ENCODE results near the gene RNF181. TPM values are rescaled to one million over a fixed set of nuclear protein-coding genes. Genes with fewer than 3 reads are reported as not detected.

RNF181 gene
- total and polyA plus RNA-seq, 2 of the 13 experiments (the other 11 are each of a cell fraction or from before 2014, with no cell fraction given) = 224 to 578 TPM

DNA sequence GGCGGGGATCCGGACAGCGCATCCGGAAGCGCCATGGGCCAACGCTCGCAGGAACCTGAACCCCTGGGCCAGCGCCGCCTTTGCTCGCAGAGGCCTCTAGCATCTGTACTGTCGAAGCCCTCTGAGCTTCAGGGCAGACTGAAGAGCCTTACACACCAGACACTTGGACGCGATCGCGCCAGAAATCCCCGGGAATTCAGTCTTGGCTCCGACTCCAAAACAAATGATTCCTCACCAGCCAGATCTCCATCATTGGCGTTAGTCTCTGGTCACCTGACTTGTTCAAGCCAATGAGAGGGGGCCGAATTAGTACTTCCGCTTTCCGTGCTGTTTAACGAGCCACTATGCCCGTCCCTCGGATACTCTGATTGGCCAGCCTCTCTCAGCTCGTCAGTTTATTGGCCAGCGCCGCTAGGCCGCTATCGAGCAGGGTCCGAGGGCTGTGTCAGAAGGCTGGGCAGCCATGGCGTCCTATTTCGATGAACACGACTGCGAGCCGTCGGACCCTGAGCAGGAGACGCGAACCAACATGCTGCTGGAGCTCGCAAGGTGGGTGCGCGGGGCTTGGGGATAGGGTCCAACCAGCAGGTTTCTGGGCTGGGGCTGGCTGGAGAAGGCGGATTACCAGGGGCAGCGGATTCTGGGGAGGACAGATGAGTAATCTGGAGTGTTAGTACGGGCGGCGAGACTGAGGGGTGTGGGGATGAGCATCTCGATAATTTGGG, at the start of gene RNF181 (continued):
- TF ChIP-seq ZNF121 (CRISPR knock-in tag; IDR thresholded peaks at IDR 0.05) = 0 out of 2 replicates have a peak, but pooled peaks have one; percentile 7
- TF ChIP-seq, protein P1, sequence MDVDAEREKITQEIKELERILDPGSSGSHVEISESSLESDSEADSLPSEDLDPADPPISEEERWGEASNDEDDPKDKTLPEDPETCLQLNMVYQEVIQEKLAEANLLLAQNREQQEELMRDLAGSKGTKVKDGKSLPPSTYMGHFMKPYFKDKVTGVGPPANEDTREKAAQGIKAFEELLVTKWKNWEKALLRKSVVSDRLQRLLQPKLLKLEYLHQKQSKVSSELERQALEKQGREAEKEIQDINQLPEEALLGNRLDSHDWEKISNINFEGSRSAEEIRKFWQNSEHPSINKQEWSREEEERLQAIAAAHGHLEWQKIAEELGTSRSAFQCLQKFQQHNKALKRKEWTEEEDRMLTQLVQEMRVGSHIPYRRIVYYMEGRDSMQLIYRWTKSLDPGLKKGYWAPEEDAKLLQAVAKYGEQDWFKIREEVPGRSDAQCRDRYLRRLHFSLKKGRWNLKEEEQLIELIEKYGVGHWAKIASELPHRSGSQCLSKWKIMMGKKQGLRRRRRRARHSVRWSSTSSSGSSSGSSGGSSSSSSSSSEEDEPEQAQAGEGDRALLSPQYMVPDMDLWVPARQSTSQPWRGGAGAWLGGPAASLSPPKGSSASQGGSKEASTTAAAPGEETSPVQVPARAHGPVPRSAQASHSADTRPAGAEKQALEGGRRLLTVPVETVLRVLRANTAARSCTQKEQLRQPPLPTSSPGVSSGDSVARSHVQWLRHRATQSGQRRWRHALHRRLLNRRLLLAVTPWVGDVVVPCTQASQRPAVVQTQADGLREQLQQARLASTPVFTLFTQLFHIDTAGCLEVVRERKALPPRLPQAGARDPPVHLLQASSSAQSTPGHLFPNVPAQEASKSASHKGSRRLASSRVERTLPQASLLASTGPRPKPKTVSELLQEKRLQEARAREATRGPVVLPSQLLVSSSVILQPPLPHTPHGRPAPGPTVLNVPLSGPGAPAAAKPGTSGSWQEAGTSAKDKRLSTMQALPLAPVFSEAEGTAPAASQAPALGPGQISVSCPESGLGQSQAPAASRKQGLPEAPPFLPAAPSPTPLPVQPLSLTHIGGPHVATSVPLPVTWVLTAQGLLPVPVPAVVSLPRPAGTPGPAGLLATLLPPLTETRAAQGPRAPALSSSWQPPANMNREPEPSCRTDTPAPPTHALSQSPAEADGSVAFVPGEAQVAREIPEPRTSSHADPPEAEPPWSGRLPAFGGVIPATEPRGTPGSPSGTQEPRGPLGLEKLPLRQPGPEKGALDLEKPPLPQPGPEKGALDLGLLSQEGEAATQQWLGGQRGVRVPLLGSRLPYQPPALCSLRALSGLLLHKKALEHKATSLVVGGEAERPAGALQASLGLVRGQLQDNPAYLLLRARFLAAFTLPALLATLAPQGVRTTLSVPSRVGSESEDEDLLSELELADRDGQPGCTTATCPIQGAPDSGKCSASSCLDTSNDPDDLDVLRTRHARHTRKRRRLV (CRISPR knock-in tag; IDR thresholded peaks at IDR 0.05) = no peak; the same call in 1 of the 2 replicates
- peak; percentile 89 for TF ChIP-seq ZFX (CRISPR knock-in tag; IDR thresholded peaks at IDR 0.05; ENCODE audit: low read depth)
- TF ChIP-seq FOSL2 (CRISPR knock-in tag; IDR thresholded peaks at IDR 0.05) = peak; percentile 31
- TF ChIP-seq, protein P2, sequence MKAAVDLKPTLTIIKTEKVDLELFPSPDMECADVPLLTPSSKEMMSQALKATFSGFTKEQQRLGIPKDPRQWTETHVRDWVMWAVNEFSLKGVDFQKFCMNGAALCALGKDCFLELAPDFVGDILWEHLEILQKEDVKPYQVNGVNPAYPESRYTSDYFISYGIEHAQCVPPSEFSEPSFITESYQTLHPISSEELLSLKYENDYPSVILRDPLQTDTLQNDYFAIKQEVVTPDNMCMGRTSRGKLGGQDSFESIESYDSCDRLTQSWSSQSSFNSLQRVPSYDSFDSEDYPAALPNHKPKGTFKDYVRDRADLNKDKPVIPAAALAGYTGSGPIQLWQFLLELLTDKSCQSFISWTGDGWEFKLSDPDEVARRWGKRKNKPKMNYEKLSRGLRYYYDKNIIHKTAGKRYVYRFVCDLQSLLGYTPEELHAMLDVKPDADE (CRISPR knock-in tag; IDR thresholded peaks at IDR 0.05) = no peak; the same call in 1 of the 2 replicates
- TF ChIP-seq ZNF616 (CRISPR knock-in tag; IDR thresholded peaks at IDR 0.05; ENCODE audit: low read depth) = no peak; the same call in 1 of the 2 replicates
- TF ChIP-seq POLR2AphosphoS5 (IDR thresholded peaks at IDR 0.05; ENCODE audit: low read depth, low read length) = peak; percentile 97
- no peak; the same call in 1 of the 2 replicates for TF ChIP-seq ZNF34 (CRISPR knock-in tag; IDR thresholded peaks at IDR 0.05; ENCODE audit: borderline replicate concordance)
- TF ChIP-seq, protein P3, sequence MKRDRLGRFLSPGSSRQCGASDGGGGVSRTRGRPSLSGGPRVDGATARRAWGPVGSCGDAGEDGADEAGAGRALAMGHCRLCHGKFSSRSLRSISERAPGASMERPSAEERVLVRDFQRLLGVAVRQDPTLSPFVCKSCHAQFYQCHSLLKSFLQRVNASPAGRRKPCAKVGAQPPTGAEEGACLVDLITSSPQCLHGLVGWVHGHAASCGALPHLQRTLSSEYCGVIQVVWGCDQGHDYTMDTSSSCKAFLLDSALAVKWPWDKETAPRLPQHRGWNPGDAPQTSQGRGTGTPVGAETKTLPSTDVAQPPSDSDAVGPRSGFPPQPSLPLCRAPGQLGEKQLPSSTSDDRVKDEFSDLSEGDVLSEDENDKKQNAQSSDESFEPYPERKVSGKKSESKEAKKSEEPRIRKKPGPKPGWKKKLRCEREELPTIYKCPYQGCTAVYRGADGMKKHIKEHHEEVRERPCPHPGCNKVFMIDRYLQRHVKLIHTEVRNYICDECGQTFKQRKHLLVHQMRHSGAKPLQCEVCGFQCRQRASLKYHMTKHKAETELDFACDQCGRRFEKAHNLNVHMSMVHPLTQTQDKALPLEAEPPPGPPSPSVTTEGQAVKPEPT (CRISPR knock-in tag; IDR thresholded peaks at IDR 0.05; ENCODE audit: low read depth) = peak; percentile 93
- TF ChIP-seq, protein P4, sequence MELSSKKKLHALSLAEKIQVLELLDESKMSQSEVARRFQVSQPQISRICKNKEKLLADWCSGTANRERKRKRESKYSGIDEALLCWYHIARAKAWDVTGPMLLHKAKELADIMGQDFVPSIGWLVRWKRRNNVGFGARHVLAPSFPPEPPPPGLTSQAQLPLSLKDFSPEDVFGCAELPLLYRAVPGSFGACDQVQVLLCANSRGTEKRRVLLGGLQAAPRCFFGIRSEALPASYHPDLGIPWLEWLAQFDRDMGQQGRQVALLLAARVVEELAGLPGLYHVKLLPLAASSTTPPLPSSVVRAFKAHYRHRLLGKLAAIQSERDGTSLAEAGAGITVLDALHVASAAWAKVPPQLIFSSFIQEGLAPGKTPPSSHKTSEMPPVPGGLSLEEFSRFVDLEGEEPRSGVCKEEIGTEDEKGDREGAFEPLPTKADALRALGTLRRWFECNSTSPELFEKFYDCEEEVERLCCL (CRISPR knock-in tag; IDR thresholded peaks at IDR 0.05; ENCODE audit: borderline replicate concordance) = no peak; the same call in 1 of the 2 replicates
- no peak; the same call in 1 of the 2 replicates for TF ChIP-seq ZNF230 (CRISPR knock-in tag; IDR thresholded peaks at IDR 0.05)
- TF ChIP-seq, protein P5, sequence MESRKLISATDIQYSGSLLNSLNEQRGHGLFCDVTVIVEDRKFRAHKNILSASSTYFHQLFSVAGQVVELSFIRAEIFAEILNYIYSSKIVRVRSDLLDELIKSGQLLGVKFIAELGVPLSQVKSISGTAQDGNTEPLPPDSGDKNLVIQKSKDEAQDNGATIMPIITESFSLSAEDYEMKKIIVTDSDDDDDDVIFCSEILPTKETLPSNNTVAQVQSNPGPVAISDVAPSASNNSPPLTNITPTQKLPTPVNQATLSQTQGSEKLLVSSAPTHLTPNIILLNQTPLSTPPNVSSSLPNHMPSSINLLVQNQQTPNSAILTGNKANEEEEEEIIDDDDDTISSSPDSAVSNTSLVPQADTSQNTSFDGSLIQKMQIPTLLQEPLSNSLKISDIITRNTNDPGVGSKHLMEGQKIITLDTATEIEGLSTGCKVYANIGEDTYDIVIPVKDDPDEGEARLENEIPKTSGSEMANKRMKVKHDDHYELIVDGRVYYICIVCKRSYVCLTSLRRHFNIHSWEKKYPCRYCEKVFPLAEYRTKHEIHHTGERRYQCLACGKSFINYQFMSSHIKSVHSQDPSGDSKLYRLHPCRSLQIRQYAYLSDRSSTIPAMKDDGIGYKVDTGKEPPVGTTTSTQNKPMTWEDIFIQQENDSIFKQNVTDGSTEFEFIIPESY (CRISPR knock-in tag; IDR thresholded peaks at IDR 0.05) = peak; percentile 7; the same call in 1 of the 2 replicates
- no peak for TF ChIP-seq CEBPG (CRISPR knock-in tag; IDR thresholded peaks at IDR 0.05)
- TF ChIP-seq CHD2 (IDR thresholded peaks at IDR 0.05; ENCODE audit: low read depth, low read length) = no peak
- TF ChIP-seq ZNF510 (CRISPR knock-in tag; IDR thresholded peaks at IDR 0.05; ENCODE audit: low read depth) = no peak
- peak; percentile 63 for TF ChIP-seq MEIS2 (CRISPR knock-in tag; IDR thresholded peaks at IDR 0.05)
- TF ChIP-seq SRY (CRISPR knock-in tag; IDR thresholded peaks at IDR 0.05) = peak; percentile 83; the same call in 1 of the 2 replicates
- no peak for TF ChIP-seq ZNF207 (IDR thresholded peaks at IDR 0.05; ENCODE audit: borderline replicate concordance)
